NCI-H748 (cell line): ENCODE data around the gene NRAP.
A peak's percentile ranks its signal among the peaks of the same experiment; 100 is the strongest.

Experiments
- DNase-seq: peaks from one replicate; lab custom pipeline; 2025; ENCODE audit not compliant: unreplicated experiment; lab: John Stamatoyannopoulos, UW

Gene NRAP

GRCh38 chr10:113563306-113564088 is 100.3 kb downstream of the NRAP start:
- DNase-seq, result peak; percentile 80

GRCh38 chr10:113562704-113563103 is 101.1 kb downstream of the NRAP start:
- peak; percentile 5 for DNase-seq

- no peak for DNase-seq
These were observed 101.8 kb downstream of the NRAP start for GRCh38 chr10:113562069-113562468.

- no peak for DNase-seq
These were observed 102.6 kb downstream of the NRAP start for GRCh38 chr10:113561214-113561613.

GRCh38 chr10:113560071-113560470 is 103.8 kb downstream of the NRAP start:
- DNase-seq, result no peak

- DNase-seq, result no peak
These were observed 105.9 kb downstream of the NRAP start for GRCh38 chr10:113557903-113558321.

- DNase-seq, result no peak
These were observed 106.4 kb downstream of the NRAP start for GRCh38 chr10:113557424-113557862.

GRCh38 chr10:113555751-113556150 is 108.1 kb downstream of the NRAP start:
- no peak for DNase-seq

GRCh38 chr10:113555245-113555644 is 108.6 kb downstream of the NRAP start:
- no peak for DNase-seq

GRCh38 chr10:113554214-113554613 is 109.6 kb downstream of the NRAP start:
- no peak for DNase-seq

GRCh38 chr10:113553149-113553548 is 110.7 kb downstream of the NRAP start:
- no peak for DNase-seq

- DNase-seq, result no peak
These were observed 111.1 kb downstream of the NRAP start, which contains the start of gene HABP2 for GRCh38 chr10:113552701-113553100. Gene HABP2 (plus strand): TSS chr10:113553053. CDS start chr10:113553122, 69 bp downstream.

GRCh38 chr10:113552014-113552413 is 111.8 kb downstream of the NRAP start:
- DNase-seq, result no peak

- peak; percentile 16 for DNase-seq
These were observed 113.5 kb downstream of the NRAP start for GRCh38 chr10:113550365-113550764.

- DNase-seq, result no peak
These were observed 114.0 kb downstream of the NRAP start for GRCh38 chr10:113549856-113550255.

- DNase-seq, result no peak
These were observed 116.4 kb downstream of the NRAP start for GRCh38 chr10:113547426-113547825.

GRCh38 chr10:113544392-113544791 is 119.4 kb downstream of the NRAP start:
- DNase-seq, result no peak

GRCh38 chr10:113543107-113543955 is 120.5 kb downstream of the NRAP start:
- no peak for DNase-seq

- DNase-seq, result no peak
These were observed 122.3 kb downstream of the NRAP start for GRCh38 chr10:113541549-113541927.

- DNase-seq, result peak; percentile 39
These were observed 122.8 kb downstream of the NRAP start for GRCh38 chr10:113540845-113541548.

- no peak for DNase-seq
These were observed 124.1 kb downstream of the NRAP start for GRCh38 chr10:113539789-113540188.
